Suprapubic skin (tissue), 3 donors: ENCODE measurements around the gene MGAT5.

Source experiments
- CTCF ChIP-seq, 2 donors: fragments of 200-600 bp in 1 of 2; fragments of 450-650 bp in 1 of 2; sonication (generic) in 1 of 2; IDR thresholded peaks; one replicate each; pipeline ENCODE4 v1.5.1; 2016 to 2019; ENCODE audit warnings: antibody characterized with exemption in 2 of 2, mild to moderate bottlenecking in 1 of 2, moderate library complexity in 1 of 2
- POLR2A ChIP-seq, 2 donors: fragments of 450-650 bp; IDR thresholded peaks; one replicate each; pipeline ENCODE4 v1.6.1; 2017; ENCODE audit warnings: antibody characterized with exemption in 2 of 2, mild to moderate bottlenecking in 2 of 2, moderate library complexity in 2 of 2

- TF ChIP-seq CTCF (IDR thresholded peaks at IDR 0.05) (no peak), POLR2A (IDR thresholded peaks at IDR 0.05) (no peak)
Measured at GRCh38 chr2:134331081-134331480, 77.2 kb downstream of the MGAT5 start.
